HG02763 (cell line): Measurements from ENCODE around the gene ZFP57.

Source experiments
- ATAC-seq: cut with Tn5 transposase; IDR thresholded peaks from one replicate; pipeline ENCODE4 v1.9.1; 2021; ENCODE audit warnings: mild to moderate bottlenecking, moderate library complexity; ENCODE audit not compliant: unreplicated experiment

Gene ZFP57

DNA sequence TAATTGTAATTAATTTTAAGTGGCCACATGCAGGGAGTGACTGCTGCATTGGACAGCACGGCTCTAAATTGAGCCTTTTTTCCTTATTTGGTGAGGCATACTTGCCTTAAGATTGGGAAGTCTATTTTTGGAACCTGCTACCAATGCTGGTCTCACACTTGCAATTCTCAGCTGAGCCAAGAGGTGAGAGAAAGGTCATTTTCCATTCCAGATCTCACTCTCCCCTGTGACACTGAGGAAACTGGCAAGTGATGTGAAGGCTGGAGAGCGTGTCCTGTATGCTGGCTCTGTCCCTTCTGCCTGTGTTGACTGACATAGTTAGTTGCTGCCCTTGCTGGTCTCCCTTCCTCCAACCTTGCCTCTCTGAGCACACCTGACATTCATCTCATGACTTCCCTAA is 24.8 kb downstream of the ZFP57 start:
- no peak for ATAC-seq

DNA sequence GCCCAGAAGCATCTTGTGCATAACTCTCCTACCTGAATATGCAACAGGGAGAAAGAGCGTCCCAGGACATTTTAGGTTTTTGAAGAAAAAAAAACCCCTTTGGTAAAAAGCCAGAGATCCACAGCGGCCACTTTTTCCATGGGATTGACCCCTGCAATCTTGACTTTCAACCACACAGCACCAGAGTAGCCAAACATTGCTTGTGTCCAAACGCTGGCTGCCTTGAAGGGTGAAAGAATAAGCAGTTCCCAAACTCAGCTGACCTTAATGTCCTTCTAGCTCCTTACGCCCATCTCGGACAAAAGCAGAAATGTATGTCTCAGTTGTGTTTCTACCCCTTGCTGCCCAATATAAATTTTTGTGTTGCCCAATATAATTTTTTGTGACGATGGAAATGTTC is 25.3 kb downstream of the ZFP57 start:
- no peak for ATAC-seq

DNA sequence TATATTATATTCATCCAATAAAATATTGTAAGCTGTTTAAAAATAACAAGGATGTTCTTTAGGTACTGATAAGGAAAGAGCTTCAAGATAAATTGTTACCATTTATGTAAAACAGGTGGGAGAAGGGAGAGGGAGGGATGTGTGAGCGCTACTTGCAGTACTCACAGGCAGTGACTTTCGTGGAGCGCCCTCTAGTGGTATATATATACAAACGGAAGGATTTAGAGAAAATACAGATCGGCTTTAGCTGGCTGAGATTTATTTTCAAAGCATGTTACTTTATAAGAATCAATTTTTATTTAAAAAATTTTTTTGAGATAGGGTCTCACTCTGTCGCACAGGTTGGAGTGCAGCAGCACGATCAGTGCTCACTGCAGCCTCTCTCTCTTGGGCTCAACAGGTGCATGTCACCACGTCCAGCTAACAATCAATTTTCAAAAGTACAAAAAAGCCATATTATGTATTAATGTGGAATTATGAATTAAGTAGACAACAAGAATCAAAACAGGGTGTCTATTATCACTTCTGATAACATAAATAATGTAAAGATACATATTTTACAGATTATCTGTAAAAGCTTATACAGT is 27.4 kb downstream of the ZFP57 start:
- ATAC-seq, result no peak

DNA sequence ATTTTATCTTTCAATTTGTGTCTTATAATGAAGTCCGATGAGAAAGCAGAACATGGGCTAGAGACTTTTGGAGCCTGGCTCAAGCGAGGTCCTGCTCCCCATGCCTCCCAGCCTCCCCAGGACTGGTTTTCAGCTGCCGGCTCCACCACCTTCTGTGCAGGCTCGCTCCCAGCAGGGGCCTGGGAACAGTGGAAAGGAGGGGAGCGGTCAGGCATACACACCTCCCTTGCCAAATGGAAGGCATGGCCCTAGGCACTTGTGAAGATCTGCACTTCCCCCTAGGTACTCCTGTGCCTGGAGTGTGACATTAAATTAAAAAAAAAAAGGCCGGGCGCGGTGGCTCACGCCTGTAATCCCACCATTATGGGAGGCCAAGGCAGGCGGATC is 28.8 kb downstream of the ZFP57 start:
- no peak for ATAC-seq

DNA sequence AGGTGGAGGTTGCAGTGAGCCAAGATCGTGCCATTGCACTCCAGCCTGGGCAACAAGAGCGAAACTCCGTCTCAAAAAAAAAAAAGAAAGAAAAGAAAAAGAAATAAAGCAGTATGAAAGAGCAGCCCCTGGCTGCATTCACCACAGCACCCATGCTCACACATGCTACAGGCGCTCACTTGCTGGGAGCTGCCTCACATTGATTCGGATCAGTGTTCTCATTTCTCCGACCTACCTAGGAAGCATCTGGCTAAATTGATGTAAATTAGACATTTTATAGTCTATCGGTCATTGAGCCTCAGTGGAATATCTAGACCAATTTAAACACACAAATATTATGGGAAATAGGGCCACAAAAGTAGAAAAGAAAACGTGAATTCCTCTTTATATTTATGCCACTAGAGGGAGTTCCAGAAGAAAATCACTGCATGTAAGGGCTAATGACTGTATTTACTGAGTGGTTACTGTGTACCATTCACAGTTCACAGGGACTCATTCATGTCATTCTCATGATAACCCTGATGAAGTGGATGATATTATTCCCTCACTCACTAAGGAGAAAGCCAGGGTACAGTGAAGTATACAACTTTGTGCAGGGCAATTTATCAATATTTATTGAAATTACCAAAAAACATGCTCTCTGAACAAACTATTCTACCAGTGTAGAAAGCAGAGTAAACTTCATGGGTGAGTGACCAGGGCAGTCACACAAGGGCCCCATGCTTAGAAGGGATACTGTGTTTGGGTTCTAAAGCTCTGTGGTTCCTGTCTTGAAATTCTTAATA is 29.3 kb downstream of the ZFP57 start:
- no peak for ATAC-seq

DNA sequence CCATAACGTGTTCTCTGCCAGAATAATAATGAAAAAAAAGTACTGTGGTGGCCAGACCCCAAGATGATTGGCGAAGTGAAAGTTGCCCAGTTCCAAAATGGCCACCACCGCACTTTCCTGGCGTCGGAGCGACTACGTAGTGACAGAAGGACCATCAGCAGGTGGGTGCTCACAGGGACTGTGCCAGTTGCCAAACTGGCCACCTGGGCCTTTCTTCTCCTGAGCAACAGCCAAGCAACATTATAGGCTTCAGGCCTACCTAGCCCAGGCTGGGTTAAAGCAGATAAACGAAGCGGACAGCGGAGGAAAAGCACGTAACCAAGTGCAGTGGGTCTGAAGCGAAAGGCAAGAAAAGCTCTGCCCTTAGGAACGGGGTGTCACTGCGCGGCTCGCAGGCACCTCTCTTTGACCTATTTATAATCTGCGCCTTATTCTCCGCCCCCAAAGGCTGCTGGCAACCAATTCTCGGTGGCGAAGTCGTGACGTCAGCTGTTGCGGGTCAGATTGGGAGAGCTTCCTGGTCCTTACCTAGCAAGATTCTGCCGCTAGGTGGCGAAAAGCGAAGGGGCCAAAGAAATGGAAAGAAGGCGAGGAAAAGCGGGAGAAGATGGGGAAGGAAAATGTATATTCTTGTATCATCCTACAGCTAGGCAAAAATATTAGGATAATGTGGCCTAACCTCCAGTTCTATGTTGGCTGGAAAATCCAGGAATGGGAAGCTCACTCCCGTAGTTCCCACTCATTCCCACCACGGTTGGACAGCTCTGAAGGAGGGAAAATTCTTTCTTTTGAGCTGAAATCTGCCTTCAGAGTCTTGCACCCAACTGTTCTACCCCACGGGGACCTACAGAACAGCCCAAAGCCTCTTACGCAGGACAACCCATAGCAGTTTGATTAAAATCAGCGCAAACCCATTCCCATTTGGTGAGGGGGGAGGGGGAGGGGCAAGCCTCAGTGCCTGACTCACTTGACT is 31.0 kb downstream of the ZFP57 start:
- ATAC-seq, result peak; percentile 96

DNA sequence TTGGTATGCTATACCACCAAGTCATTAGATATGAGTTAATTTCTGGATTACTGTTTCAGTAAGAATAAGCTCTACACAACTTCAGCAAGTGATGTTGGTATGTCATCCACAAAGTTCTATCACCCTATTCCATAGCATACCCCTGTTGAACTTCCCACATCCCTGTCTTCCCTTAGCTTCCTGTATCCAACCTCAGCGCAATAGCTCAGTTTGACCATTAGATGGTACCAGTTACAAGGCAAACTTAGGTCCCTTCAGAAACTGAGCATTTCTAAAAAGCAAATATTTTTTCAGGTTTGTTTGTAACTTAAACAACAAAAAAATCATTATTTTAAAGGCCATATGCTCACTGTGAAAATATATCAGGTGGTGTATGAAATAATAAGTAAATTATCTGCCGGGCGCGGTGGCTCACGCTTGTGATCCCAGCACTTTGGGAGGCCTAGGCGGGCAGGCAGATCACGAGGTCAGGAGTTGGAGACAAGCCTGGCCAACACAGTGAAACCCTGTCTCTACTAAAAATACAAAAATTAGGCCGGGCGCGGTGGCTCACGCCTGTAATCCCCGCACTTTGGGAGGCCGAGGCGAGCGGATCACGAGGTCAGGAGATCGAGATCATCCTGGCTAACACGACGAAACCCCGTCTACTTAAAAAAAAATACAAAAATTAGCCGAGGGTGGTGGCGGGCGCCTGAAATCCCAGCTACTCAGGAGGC is 32.9 kb downstream of the ZFP57 start:
- ATAC-seq, result no peak

DNA sequence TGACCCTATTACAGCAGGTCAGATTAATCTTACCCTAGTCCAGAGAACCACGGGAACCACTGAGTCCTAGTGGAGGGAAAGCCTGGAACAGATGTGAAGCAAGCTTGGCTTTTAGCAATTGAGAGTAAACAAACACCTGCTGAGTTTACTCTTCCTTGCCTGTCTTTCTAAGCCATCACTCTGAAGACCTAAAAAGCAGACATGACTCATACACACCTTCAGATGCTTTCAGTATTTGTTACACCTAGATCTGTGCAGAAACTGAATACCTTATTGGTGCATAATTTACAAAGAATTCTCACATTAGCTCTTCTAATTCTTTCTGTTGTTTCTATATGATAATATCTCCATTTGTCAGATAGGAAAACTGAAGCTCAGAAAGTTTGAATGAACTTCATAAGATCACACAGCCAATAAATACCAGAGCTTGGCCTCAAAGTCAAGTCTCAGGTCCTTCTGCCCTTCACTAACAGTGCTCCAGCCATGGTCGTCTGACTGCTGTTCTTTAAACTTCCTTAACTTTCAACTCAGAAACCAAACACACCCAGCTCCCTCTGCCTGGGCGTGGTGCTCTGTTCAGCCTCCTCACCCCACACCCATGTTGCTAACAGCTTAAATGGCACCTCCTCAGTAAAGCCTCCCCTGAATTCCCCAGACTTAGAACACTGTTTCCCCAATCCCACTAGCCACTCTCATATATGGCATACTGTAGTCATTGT is 39.4 kb downstream of the ZFP57 start:
- no peak for ATAC-seq

DNA sequence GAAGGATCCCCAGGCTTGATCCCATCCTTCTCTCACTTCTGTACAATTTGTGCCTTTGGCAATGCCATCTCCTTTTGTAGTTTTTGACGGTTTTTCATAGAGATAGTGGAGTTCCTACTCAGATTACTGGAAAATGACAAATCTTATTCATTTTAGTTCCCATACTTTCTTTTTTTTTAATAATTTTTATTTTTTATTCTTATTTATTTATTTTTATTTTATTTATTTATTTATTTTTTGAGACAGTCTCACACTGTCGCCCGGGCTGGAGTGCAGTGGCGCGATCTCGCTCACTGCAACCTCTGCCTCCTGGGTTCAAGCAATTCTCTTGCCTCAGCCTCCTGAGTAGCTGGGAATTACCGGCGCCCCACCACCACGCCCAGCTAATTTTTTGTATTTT is 43.7 kb downstream of the ZFP57 start:
- no peak for ATAC-seq

DNA sequence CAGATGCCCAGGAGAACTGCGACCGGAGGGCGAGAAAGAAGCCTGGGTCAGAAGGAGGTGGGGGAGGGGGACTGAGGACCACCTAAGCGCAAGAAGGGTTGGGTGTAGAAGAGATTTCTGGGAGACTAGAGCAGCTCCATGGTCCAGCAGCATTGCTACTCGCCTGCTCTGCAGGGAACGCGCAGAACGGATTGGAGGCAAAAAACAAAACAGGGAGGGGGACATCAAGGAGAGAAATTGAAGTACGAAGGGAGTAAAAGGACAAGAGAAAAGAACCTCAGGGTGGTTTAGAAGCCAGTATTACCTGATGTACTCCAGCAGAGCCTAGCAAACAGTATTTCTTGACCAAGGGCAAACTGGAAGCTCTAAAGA is 47.4 kb downstream of the ZFP57 start:
- no peak for ATAC-seq

DNA sequence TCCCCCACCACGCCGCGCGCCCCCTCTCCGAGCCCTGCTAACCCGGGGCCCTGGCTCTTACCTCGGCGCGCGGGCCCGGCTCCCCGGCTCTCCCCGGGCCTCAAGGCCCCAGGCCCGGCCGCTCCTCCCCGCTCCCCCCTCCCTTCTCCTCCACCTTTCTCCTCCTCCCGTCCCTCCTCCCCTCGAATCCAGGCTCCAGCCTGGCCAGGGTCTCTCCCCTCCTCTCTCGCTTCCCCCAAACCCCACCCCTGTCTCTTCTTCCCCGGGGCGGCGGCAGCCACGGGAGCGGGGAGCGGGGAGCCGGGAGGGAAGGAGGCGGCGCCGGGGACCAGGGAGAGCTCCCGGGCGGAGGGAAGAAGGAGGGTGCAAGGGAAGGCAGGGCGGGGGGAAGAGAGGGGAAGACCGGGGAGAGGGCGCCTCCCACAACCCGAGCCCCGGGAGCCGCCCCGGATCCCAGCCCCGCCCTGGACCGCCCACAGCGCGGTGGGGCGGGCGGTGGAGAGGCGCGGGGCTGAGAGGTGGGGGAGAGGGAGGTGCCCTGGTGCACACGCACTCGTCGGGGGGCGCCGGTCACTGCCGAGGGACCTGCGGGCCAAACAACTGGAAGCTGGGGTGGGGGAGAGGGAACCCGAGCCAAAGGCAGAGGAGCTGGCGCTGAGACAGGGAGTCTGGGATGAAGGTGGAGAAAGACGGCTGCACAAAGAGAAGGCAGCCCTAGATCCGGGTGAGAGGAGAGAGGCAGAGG is 48.0 kb downstream of the ZFP57 start, which contains the start of gene GABBR1:
Gene GABBR1 (minus strand): TSS at position 395 of the 745 bp plus-strand sequence. CDS start 798 bp downstream, outside the sequence.
- no peak for ATAC-seq

DNA sequence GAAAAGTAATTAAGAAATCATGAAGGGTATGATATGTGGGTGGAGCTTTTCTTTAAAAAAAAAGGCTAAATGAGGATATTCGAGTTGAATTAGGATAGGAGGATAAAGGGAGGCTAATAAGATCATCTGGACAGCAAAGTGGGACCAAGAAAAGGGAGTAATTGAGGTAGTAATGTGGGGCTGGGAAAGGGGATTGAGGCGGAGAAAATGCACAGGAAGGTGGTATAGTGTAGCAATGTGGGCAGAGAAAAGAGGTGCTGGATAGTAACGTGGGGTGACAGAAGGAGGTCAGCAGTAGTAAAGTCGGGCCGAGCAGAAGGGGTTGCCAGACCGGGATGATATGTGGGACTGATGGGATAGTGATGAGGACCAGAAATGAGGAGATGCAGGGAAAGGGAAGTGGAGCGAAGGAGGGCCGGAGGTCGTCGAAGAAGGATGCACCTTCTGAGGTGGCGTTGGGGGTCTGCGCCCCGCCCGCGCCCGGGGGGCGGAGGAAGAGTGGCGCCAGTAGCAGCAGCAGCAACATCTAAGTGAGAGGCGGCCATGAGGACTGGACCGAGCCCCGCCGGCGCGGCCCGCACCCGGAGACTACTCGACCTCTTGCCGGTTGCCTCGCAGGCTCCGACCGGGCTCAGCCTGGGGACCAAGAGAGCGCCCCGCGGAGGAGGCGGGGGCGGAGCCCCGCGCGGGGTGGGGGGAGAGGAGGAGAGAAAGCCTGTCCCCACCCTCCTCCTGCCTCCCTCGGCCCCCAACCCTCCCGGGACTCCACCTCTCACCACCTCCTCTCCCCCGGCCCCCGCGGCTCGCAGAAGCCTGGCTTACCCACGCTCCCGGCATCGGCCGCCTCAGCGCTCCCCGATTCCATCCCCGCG is 48.9 kb downstream of the ZFP57 start:
- ATAC-seq, result no peak

DNA sequence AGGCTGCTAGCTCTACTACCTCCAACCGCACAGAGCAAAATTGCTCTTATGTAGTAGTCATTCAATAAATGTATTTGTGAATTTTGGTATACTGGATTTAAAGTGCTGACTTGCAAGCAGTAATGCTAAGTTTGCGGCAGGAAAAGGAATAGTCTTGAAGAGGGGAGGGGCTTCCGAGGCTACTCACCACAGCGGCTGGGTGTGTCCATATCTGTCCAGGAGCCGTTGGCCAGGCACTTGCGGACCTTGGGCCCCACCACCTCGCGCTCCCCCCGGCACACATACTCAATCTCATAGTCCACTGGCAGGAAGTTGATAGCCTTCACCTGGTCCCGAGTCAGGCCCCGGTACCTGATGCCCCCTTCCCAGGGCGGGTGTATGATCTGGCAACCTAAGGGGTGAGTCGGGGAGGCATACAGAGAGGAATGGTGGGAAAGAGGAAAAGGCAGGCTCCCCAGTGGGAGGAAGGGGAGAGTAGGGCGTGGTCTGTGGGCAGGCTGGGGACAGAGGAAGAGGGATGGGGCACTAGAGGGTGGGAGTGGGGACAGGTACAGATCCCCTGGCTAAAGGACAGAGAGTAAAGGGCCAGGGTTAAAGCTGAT is 49.6 kb downstream of the ZFP57 start:
- ATAC-seq, result no peak

DNA sequence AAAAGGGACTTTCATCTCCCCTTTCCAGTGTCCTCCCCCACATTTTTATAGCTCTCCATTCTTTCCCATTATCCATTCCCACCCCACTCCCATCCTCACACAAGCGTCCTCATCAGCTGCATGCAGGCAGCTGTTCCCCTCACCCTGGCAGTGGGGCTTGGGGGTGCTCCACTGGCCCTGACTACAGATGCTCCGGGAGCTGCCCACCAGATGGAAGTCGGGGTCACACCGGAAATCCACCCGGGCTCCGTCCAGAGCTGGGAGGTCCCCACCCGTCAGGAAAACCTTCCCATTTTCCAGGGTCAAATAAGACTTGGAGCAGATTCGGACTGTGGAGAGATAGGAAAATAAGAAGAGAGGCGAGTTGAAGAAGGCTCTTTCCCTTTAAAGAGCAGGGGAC is 50.6 kb downstream of the ZFP57 start:
- no peak for ATAC-seq

DNA sequence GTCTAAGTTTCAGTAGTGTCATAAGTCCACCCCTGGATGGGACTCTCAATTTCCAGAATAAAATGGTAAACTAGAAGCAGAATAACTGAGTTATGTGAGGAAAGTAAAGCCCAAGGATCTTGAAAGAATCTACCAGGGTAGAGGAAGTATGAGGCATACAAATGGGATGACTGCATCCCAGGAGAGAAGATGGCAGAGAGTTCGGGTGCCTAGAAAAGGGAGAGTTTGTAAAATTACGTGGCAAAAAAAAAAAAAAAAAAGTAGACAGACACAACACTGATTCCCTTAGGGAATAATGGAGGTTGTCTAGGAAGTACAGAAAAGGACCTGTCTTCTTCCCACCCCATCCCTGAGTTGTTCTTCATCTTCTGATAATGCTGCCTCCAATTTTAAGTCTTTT is 51.4 kb downstream of the ZFP57 start:
- no peak for ATAC-seq

DNA sequence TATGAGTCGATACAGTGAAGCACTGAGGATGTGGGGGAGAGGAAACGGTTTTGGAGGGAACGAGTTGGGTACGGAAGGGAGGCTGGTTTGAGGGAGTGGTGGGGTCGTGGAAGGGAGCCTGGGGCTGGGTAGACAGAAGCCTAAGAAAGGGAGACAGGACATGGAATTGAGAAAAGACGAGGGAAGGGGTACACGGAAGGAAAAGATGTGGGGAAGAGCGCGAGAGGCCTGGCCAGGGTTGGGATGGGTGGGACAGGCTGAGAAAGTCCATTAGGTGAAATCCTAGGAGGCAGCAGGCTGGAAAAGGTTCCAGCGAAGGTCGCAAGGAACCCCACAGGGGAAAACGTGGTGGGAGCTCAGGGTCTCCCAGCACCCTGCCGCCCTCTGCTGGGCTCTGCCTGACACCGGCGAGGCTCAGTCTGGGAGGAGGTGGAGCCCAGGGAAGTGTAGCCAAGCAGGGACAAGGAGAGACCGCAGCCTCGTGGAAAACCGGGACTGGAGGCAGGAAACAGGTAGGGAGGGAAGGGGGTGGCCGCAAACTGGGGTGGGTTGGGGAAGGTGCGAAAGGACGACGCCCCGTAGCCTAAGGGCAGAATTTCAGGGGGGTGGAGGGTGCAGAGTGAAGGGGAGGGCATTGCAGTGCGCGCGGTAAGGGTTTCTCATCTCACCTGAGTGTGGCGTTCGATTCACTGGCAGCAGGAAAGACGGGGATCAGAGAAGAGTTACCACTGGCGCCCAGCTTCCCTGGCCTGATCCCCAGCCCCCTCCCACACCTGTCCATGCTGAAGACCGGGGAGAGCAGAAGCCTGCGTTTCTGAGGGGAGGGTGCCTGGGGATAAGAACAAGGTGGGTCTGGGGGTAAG is 52.3 kb downstream of the ZFP57 start:
- ATAC-seq, result no peak

DNA sequence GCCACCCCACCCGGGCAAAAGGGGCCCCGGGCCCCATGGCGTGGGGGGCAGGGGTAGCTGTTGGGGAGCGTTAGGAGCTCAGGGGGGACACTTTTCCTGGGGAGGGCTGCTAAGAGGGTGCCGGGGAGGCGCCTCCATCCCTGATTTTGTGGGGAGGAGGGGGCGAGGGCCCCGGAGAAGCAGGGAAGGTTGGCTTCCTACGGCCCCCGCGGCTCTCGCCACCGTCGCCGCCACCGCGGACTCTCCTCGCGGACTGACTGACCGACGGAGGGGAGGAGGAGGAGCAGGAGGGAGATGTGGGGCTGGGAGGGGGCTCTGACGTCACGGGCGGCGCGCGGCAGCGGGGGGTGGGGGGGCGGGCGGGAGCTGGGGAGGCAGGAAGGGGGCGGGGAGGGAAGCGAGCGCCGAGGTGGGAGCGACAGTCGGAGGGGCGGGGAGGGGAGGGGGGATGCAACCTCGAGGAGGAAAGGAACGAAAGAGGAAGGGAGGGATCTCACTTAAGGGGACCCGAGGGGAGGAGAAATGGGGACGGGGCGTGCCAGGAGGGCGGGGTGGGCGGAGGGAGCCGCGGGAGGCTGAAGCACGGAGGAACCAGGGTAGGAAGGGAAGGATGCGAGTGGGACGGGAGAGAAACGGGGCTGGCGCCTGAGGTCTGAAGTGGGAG is 53.1 kb downstream of the ZFP57 start:
- ATAC-seq, result no peak
